ENCODE data around the gene COL5A2.

COL5A2 gene

GRCh38 chr2:189179570-189179950, at the start of gene COL5A2:
COL5A2 (minus strand) TSS chr2:189179761; CDS start chr2:189179604, 157 bp downstream.
- DNase-seq: no peak

- no peak for DNase-seq
These were observed 46.5 kb upstream of the COL5A2 start for GRCh38 chr2:189226017-189226416.

GRCh38 chr2:189225032-189225431, 45.5 kb upstream of the COL5A2 start:
- DNase-seq: no peak

GRCh38 chr2:189222468-189223105, 43.0 kb upstream of the COL5A2 start:
- no peak for DNase-seq

GRCh38 chr2:189221811-189222467, 42.4 kb upstream of the COL5A2 start:
- DNase-seq: no peak

- DNase-seq: no peak
These were observed 38.7 kb upstream of the COL5A2 start for GRCh38 chr2:189218236-189218635.

- no peak for DNase-seq
These were observed 38.0 kb upstream of the COL5A2 start for GRCh38 chr2:189217541-189217940.

GRCh38 chr2:189217051-189217450, 37.5 kb upstream of the COL5A2 start:
- DNase-seq: no peak

GRCh38 chr2:189214484-189214883, 34.9 kb upstream of the COL5A2 start:
- DNase-seq: no peak

- no peak for DNase-seq
These were observed 33.7 kb upstream of the COL5A2 start for GRCh38 chr2:189213250-189213649.

- no peak for DNase-seq
These were observed 30.9 kb upstream of the COL5A2 start for GRCh38 chr2:189210250-189211087.

- DNase-seq: no peak
These were observed 28.7 kb upstream of the COL5A2 start for GRCh38 chr2:189208254-189208653.

GRCh38 chr2:189204322-189204941, 24.9 kb upstream of the COL5A2 start:
- no peak for DNase-seq

GRCh38 chr2:189203177-189203799, 23.7 kb upstream of the COL5A2 start:
- no peak for DNase-seq

GRCh38 chr2:189199797-189200196, 20.2 kb upstream of the COL5A2 start:
- DNase-seq: no peak

GRCh38 chr2:189192766-189193165, 13.2 kb upstream of the COL5A2 start:
- no peak for DNase-seq

GRCh38 chr2:189191766-189192165, 12.2 kb upstream of the COL5A2 start:
- DNase-seq: no peak

GRCh38 chr2:189190685-189191084, 11.1 kb upstream of the COL5A2 start:
- no peak for DNase-seq

- DNase-seq: no peak
These were observed 8.7 kb upstream of the COL5A2 start for GRCh38 chr2:189188115-189188805.

GRCh38 chr2:189183170-189183569, 3.6 kb upstream of the COL5A2 start:
- no peak for DNase-seq

GRCh38 chr2:189181706-189182105, 2.1 kb upstream of the COL5A2 start:
- DNase-seq: no peak

All from NCI-H774 (cell line).